ENCODE results near the gene YEATS2. TPM values are rescaled to one million over a fixed set of nuclear protein-coding genes. Genes with fewer than 3 reads are reported as not detected.

The YEATS2 gene
- total and polyA plus RNA-seq, 2 experiments from 2014 or later = 15.2 to 72.8 TPM

DNA sequence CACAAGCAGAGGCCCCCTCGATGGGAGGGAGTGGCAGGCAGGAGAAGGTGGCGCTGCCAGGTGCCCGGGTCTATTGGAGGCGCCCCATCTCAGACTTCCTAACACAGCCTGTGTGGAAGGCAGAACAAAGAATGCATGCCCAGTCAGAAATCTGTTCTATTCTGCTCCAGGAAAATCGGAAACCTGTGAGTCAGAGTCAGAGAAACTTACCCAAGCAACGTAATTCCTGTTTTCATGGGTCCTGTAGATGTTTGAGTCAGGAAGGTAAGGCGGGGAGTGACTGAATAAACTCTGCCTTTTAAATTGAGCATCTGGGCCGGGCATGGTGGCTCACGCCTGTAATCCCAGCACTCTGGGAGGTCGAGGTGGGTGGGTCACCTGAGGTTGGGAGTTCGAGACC, 114.0 kb downstream of the YEATS2 start:
- Histone ChIP-seq H3K27me3 (ENCODE audit: insufficient read depth) (no peaks in the 10 kb centered on the region), H3K4me1 (ENCODE audit: insufficient read depth) (no peaks in the 10 kb centered on the region), H3K9me2 (ENCODE audit: insufficient read depth) (no peaks in the 10 kb centered on the region), H3K79me2 (replicated peaks; ENCODE audit: insufficient read depth) (no peaks in the 10 kb centered on the region), H4K20me1 (replicated peaks; ENCODE audit: insufficient read depth) (peaks cover 4% of the 10 kb centered on the region), H3K4me3 (no peak overlapping the region), H3K27ac (ENCODE audit: low read depth) (no peak overlapping the region), H3K36me3 (ENCODE audit: insufficient read depth) (peaks cover 31% of the 10 kb centered on the region), H2AFZ (no peak overlapping the region), H3F3A (replicated peaks; ENCODE audit: low read depth) (no peaks in the 10 kb centered on the region; the same call in 1 of the 2 replicates), H3K4me2 (no peak overlapping the region)
- Mint-ChIP-seq H3K27ac (no peak overlapping the region), H3K4me3 (no peak overlapping the region), H3K27me3 (ENCODE audit: insufficient read depth, low read depth, poor library complexity) (peaks cover 11% of the 10 kb centered on the region), H3K4me1 (no peaks in the 10 kb centered on the region), H3K36me3 (ENCODE audit: low read depth) (peaks cover 68% of the 10 kb centered on the region), H3K9me3 (no peaks in the 10 kb centered on the region)
- DNase-seq (ENCODE audit: low spot score) = no peak
- no peak for ATAC-seq
- no peak for TF ChIP-seq EZH2phosphoT487 (IDR thresholded peaks at IDR 0.05; ENCODE audit: unreplicated experiment)
- TF ChIP-seq, protein P1, sequence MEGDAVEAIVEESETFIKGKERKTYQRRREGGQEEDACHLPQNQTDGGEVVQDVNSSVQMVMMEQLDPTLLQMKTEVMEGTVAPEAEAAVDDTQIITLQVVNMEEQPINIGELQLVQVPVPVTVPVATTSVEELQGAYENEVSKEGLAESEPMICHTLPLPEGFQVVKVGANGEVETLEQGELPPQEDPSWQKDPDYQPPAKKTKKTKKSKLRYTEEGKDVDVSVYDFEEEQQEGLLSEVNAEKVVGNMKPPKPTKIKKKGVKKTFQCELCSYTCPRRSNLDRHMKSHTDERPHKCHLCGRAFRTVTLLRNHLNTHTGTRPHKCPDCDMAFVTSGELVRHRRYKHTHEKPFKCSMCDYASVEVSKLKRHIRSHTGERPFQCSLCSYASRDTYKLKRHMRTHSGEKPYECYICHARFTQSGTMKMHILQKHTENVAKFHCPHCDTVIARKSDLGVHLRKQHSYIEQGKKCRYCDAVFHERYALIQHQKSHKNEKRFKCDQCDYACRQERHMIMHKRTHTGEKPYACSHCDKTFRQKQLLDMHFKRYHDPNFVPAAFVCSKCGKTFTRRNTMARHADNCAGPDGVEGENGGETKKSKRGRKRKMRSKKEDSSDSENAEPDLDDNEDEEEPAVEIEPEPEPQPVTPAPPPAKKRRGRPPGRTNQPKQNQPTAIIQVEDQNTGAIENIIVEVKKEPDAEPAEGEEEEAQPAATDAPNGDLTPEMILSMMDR (conservative IDR thresholded peaks at IDR 0.05; ENCODE audit: low read depth in 2 of 2) = no peak
- no peak for TF ChIP-seq STAT1 (IDR thresholded peaks at IDR 0.05; ENCODE audit: unreplicated experiment)
- no peak for TF ChIP-seq NANOG (IDR thresholded peaks at IDR 0.05; ENCODE audit: borderline replicate concordance)
- no peak for TF ChIP-seq ZNF114 (CRISPR knock-in tag; IDR thresholded peaks at IDR 0.05)
- no peak for TF ChIP-seq JUNB (IDR thresholded peaks at IDR 0.05; ENCODE audit: unreplicated experiment)
- TF ChIP-seq ZNF331 (CRISPR knock-in tag; IDR thresholded peaks at IDR 0.05; ENCODE audit: low read depth) = no peak
- TF ChIP-seq, protein P2, sequence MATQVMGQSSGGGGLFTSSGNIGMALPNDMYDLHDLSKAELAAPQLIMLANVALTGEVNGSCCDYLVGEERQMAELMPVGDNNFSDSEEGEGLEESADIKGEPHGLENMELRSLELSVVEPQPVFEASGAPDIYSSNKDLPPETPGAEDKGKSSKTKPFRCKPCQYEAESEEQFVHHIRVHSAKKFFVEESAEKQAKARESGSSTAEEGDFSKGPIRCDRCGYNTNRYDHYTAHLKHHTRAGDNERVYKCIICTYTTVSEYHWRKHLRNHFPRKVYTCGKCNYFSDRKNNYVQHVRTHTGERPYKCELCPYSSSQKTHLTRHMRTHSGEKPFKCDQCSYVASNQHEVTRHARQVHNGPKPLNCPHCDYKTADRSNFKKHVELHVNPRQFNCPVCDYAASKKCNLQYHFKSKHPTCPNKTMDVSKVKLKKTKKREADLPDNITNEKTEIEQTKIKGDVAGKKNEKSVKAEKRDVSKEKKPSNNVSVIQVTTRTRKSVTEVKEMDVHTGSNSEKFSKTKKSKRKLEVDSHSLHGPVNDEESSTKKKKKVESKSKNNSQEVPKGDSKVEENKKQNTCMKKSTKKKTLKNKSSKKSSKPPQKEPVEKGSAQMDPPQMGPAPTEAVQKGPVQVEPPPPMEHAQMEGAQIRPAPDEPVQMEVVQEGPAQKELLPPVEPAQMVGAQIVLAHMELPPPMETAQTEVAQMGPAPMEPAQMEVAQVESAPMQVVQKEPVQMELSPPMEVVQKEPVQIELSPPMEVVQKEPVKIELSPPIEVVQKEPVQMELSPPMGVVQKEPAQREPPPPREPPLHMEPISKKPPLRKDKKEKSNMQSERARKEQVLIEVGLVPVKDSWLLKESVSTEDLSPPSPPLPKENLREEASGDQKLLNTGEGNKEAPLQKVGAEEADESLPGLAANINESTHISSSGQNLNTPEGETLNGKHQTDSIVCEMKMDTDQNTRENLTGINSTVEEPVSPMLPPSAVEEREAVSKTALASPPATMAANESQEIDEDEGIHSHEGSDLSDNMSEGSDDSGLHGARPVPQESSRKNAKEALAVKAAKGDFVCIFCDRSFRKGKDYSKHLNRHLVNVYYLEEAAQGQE (IDR thresholded peaks at IDR 0.05; ENCODE audit: unreplicated experiment) = no peak
- TF ChIP-seq POLR2AphosphoS5 (IDR thresholded peaks at IDR 0.05; ENCODE audit: low read depth) = no peak
- no peak for TF ChIP-seq CREB1 (CRISPR knock-in tag; IDR thresholded peaks at IDR 0.05; ENCODE audit: low read depth)
- TF ChIP-seq, protein P3, sequence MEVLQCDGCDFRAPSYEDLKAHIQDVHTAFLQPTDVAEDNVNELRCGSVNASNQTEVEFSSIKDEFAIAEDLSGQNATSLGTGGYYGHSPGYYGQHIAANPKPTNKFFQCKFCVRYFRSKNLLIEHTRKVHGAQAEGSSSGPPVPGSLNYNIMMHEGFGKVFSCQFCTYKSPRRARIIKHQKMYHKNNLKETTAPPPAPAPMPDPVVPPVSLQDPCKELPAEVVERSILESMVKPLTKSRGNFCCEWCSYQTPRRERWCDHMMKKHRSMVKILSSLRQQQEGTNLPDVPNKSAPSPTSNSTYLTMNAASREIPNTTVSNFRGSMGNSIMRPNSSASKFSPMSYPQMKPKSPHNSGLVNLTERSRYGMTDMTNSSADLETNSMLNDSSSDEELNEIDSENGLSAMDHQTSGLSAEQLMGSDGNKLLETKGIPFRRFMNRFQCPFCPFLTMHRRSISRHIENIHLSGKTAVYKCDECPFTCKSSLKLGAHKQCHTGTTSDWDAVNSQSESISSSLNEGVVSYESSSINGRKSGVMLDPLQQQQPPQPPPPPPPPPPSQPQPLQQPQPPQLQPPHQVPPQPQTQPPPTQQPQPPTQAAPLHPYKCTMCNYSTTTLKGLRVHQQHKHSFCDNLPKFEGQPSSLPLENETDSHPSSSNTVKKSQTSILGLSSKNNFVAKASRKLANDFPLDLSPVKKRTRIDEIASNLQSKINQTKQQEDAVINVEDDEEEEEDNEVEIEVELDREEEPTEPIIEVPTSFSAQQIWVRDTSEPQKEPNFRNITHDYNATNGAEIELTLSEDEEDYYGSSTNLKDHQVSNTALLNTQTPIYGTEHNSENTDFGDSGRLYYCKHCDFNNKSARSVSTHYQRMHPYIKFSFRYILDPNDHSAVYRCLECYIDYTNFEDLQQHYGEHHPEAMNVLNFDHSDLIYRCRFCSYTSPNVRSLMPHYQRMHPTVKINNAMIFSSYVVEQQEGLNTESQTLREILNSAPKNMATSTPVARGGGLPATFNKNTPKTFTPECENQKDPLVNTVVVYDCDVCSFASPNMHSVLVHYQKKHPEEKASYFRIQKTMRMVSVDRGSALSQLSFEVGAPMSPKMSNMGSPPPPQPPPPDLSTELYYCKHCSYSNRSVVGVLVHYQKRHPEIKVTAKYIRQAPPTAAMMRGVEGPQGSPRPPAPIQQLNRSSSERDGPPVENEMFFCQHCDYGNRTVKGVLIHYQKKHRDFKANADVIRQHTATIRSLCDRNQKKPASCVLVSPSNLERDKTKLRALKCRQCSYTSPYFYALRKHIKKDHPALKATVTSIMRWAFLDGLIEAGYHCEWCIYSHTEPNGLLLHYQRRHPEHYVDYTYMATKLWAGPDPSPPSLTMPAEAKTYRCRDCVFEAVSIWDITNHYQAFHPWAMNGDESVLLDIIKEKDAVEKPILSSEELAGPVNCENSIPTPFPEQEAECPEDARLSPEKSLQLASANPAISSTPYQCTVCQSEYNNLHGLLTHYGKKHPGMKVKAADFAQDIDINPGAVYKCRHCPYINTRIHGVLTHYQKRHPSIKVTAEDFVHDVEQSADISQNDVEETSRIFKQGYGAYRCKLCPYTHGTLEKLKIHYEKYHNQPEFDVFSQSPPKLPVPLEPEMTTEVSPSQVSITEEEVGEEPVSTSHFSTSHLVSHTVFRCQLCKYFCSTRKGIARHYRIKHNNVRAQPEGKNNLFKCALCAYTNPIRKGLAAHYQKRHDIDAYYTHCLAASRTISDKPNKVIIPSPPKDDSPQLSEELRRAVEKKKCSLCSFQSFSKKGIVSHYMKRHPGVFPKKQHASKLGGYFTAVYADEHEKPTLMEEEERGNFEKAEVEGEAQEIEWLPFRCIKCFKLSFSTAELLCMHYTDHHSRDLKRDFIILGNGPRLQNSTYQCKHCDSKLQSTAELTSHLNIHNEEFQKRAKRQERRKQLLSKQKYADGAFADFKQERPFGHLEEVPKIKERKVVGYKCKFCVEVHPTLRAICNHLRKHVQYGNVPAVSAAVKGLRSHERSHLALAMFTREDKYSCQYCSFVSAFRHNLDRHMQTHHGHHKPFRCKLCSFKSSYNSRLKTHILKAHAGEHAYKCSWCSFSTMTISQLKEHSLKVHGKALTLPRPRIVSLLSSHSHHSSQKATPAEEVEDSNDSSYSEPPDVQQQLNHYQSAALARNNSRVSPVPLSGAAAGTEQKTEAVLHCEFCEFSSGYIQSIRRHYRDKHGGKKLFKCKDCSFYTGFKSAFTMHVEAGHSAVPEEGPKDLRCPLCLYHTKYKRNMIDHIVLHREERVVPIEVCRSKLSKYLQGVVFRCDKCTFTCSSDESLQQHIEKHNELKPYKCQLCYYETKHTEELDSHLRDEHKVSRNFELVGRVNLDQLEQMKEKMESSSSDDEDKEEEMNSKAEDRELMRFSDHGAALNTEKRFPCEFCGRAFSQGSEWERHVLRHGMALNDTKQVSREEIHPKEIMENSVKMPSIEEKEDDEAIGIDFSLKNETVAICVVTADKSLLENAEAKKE (CRISPR knock-in tag; IDR thresholded peaks at IDR 0.05) = no peak
- TF ChIP-seq EZH2 (IDR thresholded peaks at IDR 0.05; ENCODE audit: low read depth, unreplicated experiment) = no peak
- TF ChIP-seq, protein P4, sequence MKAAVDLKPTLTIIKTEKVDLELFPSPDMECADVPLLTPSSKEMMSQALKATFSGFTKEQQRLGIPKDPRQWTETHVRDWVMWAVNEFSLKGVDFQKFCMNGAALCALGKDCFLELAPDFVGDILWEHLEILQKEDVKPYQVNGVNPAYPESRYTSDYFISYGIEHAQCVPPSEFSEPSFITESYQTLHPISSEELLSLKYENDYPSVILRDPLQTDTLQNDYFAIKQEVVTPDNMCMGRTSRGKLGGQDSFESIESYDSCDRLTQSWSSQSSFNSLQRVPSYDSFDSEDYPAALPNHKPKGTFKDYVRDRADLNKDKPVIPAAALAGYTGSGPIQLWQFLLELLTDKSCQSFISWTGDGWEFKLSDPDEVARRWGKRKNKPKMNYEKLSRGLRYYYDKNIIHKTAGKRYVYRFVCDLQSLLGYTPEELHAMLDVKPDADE (IDR thresholded peaks at IDR 0.05) = no peak

Data from GM23338 (cell line).